GM18519 (cell line): ENCODE results near the gene FSTL4.
"Not testable (repeated sequence)": the region's sequence is repeated elsewhere in the genome, so short reads cannot be mapped to it uniquely, and the experiment has no call there.

Experiments used
- ATAC-seq: cut with Tn5 transposase; IDR thresholded peaks from one replicate; pipeline ENCODE4 v1.9.1; 2021; ENCODE audit warnings: mild to moderate bottlenecking, moderate library complexity; ENCODE audit not compliant: unreplicated experiment, low FRiP score

FSTL4 gene

DNA sequence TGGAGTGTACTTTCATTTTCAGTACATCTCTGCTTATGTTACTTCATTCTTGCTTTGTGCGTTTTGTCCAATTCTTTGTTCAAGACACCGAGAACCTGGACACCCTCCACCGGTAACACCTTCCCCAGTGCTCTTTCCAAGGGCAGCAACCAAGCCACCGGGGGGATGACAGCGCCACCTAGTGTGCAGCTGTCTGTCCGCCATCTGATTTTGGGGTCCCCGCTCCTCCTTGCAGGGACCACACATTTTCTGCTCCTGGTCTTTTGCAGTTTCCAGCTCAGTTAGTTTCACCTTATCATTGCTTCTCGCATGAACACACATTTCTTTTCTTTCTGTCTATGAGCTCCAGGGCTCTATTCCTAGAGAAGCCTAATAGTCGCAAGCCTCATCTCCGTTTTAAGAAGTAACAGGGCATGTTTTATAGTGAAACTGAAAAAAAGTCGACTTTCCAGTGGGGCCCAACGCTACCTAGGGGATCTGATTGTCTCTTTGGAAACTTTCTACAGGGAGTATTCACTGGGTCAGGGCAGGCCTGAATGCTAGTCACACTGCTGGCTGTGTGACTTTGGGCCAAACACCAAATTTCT lies 152.1 kb downstream of the FSTL4 start:
- no peak for ATAC-seq

GRCh38 chr5:133459474-133460160 lies 152.7 kb downstream of the FSTL4 start:
- ATAC-seq = no peak

DNA sequence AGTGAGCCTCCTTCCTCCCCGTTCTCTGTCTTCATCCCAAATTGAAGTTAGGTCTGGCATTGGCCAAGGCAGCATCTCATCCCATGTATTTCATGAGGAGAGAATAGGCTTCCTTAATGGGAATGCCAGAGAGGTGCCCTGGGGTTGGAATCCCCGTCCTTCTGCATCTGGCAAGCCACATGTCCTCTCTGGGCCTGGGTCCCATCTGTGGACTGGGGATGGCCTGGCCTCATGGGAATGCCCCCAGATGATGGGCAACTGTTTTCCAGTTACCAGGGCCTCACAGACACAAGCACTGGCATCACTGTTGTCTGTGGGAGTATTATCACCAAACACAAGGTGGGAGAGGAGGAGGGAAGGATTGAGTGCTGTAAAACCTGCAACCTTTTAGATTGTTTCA lies 153.9 kb downstream of the FSTL4 start:
- ATAC-seq = no peak

DNA sequence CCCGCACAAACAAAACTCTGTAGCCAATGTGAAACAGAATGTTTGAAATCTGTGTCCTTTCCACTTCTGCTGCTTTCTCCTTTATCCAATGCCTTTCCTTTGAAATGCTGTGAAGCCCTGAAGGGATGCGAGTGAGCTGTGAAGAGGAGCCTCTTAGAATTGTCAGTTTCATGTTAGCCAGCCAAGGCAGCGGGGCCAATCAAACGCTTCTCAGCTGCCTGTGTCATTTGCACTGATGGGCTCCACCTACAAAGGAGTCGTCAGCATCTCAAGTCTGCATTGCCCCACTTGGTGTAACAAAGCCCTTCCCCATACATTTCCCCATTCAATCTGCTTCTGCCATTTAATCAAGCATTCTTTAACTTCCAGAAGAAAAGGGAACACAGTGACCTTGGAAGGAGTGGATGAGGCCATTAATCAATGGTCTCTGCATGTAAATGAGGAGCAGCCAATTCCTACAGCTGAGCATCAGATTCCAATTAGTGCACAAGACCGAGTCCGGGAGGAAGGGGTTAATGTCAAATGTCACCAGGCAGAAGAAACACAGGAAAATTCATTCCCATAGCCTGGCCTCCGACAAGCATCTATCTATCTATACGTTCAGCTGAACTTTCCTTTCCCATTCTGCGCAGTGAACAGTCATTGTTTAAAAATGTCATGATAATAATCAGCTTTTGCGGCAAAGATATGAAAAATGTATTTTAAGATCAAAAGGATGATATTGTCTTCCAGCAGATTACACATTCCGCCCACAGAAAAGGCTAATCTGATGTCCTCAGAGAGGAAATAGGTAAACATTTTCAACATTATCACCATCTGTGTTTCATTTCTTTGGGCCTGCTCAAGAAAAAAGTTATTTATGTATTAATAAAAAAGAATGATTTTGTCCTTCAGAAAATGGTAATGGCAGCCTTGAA lies 154.6 kb downstream of the FSTL4 start:
- no peak for ATAC-seq

GRCh38 chr5:133456933-133457402 lies 155.4 kb downstream of the FSTL4 start:
- no peak for ATAC-seq

DNA sequence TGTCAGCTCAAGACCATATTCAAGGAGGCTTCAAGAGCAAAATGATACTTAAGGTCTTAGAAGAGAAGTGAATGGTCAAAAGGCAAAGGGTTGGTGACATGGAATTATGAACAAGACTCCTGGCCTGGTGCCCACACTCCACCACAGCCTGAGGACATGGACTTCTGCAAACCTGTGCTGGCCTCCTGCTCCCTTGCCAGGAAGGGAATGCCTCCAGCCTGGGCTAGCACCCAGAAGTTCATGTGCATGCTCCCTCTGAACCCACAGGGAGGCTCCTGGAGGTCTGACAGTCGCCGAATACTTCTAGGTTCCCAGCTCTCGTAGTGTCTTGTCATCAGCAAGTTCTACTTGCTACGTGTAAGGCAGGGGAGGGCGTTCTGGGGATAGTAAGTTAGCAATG lies 156.7 kb downstream of the FSTL4 start:
- ATAC-seq = no peak

GRCh38 chr5:133454442-133454841 lies 157.9 kb downstream of the FSTL4 start:
- no peak for ATAC-seq

GRCh38 chr5:133453831-133454230 lies 158.5 kb downstream of the FSTL4 start:
- no peak for ATAC-seq

DNA sequence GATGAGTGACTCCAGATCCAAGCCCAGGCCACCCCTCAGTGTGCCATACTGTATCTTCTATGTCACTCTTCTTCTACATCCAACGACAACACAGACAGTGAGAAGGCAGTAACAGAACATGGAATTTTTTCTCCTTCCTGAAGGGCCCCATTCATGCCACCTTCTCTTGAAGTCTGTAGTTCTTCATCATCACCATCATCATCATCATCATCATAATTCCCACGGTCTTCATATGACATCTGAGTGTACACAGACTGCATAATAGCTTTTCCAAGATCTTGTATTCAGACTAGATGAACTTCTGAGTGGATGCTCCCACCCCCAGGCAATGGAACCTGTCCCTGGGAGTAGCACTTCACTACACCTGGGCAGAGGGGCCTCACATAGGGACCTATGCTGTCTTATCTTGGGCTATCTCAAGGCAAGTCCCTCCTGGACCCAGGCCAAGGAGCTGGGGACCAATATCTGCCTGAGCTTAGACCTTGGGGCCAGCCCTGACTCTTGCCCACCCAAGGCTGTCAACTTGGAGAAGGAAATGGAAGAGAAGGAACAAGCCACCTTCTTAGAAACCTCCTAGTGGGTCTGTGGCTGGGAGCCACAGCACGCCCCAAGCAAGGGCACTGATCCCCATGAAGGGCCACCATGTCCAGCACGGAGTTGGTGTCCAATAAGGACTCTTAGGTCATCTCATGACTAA lies 159.1 kb downstream of the FSTL4 start:
- ATAC-seq = no peak

DNA sequence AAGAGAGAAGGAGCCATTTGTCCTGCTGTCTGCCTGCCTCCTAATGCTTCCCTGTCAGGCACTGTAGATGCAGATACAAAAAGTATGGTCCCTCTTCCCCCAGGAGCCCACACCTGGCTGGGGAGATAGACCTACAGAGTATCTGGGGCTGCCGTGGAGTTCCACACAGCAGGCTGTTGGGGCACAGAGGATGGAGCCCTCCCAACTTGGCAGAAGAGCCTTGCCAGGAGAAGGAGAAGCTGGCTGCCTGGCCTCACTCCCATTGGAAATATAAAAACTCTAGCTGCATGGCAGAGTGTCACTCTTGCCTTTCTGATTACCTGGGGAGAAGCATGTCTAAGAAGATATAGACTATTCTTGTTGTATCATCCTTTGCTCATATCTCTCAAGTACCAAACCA lies 160.4 kb downstream of the FSTL4 start:
- ATAC-seq = no peak

DNA sequence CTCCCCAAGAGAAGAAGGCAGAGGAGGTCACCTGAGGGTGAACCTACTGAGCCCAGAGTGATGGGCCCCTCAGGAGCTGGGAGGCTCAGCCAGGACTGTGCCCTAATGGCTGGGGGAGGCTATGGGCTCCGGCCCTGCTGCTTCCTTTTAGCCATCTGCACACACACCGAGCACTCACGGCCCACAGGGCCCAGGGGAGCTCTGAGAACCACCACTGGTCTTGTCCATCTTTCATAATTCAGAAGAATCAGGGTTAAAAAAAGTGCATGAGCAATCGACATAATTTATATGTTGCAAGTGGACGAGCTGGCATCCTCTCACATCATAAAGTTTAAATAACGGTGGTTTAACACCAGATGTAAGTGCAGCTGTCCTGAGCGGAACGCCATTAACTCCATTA lies 162.1 kb downstream of the FSTL4 start:
- no peak for ATAC-seq

- no peak for ATAC-seq
These were observed 163.2 kb downstream of the FSTL4 start for GRCh38 chr5:133449181-133449580.

GRCh38 chr5:133446440-133446839 lies 165.9 kb downstream of the FSTL4 start:
- no peak for ATAC-seq

DNA sequence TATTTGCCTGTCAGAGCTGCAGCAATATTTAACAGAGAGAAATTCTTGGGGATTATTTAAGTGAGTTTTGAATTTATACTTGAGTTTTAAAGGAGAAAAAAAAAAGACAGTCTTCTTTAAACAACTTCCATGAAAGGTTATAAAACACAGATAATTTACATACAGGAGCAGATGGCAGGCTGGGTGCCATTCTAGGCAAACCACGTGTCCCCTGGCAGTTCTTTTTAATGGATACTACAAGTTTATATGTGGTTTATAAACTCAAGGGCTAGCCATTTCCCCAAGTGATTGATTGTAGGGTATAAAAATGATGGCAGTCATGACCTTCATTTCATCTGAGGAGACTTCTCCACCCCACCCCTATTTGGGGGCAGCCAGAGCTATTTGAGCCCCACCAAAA lies 166.6 kb downstream of the FSTL4 start:
- ATAC-seq = no peak

DNA sequence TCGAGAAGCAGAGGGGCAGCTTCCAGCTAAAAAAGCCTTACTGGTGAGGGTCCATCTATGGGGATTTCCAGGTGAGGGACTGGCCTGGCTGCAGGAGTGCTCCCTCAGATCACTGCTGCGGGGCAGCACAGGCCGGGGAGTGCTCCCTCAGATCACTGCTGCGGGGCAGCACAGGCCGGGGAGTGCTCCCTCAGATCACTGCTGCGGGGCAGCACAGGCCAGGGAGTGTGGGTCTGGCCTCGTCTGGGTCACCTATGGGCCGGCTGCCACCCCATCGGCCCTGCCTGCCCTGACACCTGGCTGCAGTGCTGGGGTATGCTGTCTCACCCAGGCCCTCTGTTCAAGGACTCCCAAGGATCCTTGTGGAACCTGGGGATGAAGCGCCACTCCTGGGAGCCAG lies 167.1 kb downstream of the FSTL4 start:
- ATAC-seq = not testable (repeated sequence)

GRCh38 chr5:133444711-133445110 lies 167.6 kb downstream of the FSTL4 start:
- no peak for ATAC-seq

DNA sequence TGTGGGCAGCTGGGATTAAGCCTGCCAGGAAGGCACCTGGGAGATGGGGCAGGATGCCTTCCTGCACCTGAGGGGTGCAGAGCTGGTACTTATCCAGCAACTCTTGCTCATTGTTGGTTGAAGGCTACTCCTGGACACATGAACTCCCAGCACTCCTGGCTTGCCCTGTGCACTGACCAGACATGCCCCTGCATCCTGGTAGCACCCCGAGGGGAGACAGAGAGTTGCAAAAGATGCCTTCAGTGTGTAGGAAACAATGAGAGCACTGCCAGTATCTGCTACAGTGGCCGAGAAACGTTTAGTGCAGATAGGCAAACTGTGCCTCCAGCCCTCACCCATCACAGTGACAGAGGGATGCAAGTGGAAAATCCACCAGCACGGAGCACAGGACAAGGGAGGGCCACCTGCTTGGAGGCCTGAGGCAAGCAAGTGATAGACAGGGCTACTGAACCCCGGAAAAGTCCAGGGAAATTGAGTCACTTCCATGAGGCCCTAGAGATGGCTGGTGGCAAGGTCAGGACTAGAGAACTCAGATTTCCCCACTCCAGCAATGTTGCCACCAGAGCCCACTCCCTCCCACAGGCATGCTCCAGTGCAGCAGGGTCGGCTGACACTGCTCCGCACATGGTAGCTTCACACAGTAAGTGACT lies 171.1 kb downstream of the FSTL4 start:
- ATAC-seq = no peak

DNA sequence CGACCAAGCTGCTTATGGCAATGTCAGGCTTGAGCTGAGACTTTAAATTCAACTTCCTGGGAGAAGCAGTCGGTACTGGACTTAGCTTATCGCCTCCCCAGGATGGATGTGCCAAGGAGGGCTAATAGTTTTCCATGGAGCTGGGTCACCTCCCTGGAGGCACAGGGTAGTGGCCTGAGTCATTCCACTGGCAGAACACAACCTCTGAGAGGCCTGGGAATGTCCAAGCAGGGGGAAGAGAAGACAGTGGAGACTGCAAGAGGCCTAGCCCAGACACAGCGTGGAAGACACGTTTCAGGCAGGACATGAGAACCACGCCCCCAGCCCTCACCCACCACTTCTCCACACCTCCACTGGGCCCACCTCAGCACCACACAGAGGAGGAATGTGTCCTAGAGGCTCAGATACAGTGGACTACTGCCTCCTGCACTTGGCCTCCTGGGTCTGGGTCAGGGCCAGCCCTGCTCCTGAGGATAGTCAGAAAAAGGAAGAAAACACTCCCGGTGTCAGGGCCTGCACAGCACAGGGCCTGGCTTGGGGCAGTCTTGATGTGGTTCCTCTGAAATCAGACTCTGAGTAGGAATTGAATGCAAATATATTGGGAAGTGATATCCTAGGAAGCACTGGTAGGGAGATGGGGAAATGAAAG lies 171.8 kb downstream of the FSTL4 start:
- ATAC-seq = no peak

DNA sequence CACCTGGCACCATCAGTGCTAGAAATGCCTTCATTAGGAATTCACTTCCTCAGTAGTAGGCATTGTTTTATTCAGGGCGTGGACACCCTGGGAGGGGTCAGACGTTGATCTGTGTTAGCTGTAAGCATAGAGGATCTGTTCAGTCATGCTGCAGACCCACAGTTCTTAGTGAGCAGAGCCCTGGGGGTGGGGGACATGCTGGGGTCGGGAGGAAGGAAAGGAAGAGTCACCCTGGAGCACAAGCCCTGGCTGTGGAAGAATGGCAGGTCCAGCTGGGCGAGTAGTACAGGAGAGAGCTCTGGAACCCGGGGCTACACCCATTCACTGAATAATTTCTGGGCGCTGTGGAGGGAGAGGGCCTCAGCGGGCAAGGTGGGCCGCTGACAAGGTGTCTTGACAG lies 172.5 kb downstream of the FSTL4 start:
- no peak for ATAC-seq

- no peak for ATAC-seq
These were observed 173.9 kb downstream of the FSTL4 start for GRCh38 chr5:133438487-133438886.
